Nephron progenitor cell (in vitro differentiated cells): Measurements from ENCODE around the gene KLHDC4.
A peak's percentile ranks its signal among the peaks of the same experiment; 100 is the strongest.

Source experiments
- DNase-seq: peaks from one replicate; pipeline ENCODE4 v3.0.0; 2021
- H3K27ac Mint-ChIP-seq: 2 replicates; pipeline ENCODE4 v1.8.0; 2021; ENCODE audit warnings: mild to moderate bottlenecking, moderate library complexity, mixed read lengths
- H3K27me3 Mint-ChIP-seq: 2 replicates; pipeline ENCODE4 v1.8.0; 2021; ENCODE audit warnings: mild to moderate bottlenecking, low read depth, mixed read lengths; ENCODE audit not compliant: poor library complexity
- H3K36me3 Mint-ChIP-seq: 2 replicates; pipeline ENCODE4 v1.8.0; 2021; ENCODE audit warnings: low read depth, mixed read lengths
- H3K4me1 Mint-ChIP-seq: 2 replicates; pipeline ENCODE4 v1.8.0; 2021; ENCODE audit warnings: mixed read lengths
- H3K4me3 Mint-ChIP-seq: 2 replicates; pipeline ENCODE4 v1.8.0; 2021; ENCODE audit warnings: mild to moderate bottlenecking, moderate library complexity, mixed read lengths
- H3K9me3 Mint-ChIP-seq: 2 replicates; pipeline ENCODE4 v1.8.0; 2021; ENCODE audit warnings: mild to moderate bottlenecking, moderate library complexity, mixed read lengths
- CTCF ChIP-seq: fragments of 200-600 bp; sonication (generic); IDR thresholded peaks from 2 replicates; pipeline ENCODE4 v1.5.0; 2021; ENCODE audit warnings: antibody characterized with exemption

Gene KLHDC4

GRCh38 chr16:87806641-87807546 lies 41.1 kb upstream of the KLHDC4 start:
- H3K4me1 Mint-ChIP-seq: peaks cover 18% of the 10 kb centered on the region
- no peak for TF ChIP-seq CTCF
- H3K4me3 Mint-ChIP-seq: peak overlapping the region; percentile 4
- no peak for DNase-seq
- peak overlapping the region; percentile 85 for H3K27ac Mint-ChIP-seq
- H3K9me3 Mint-ChIP-seq: no peaks in the 10 kb centered on the region
- no peaks in the 10 kb centered on the region for H3K36me3 Mint-ChIP-seq
- H3K27me3 Mint-ChIP-seq: peaks cover 10% of the 10 kb centered on the region

GRCh38 chr16:87806261-87806640 lies 40.5 kb upstream of the KLHDC4 start:
- no peak overlapping the region for H3K4me3 Mint-ChIP-seq
- DNase-seq: no peak

GRCh38 chr16:87803385-87803784 lies 37.6 kb upstream of the KLHDC4 start:
- Mint-ChIP-seq H3K27ac (no peak overlapping the region), H3K4me3 (no peak overlapping the region), H3K27me3 (peaks cover 3% of the 10 kb centered on the region), H3K9me3 (peaks cover 4% of the 10 kb centered on the region), H3K36me3 (no peaks in the 10 kb centered on the region), H3K4me1 (peaks cover 13% of the 10 kb centered on the region)
- no peak for TF ChIP-seq CTCF
- no peak for DNase-seq

More at GRCh38 chr16:87806261-87806640, 40.5 kb upstream of the KLHDC4 start:
- peaks cover 10% of the 10 kb centered on the region for H3K27me3 Mint-ChIP-seq
- peak overlapping the region; percentile 85 for H3K27ac Mint-ChIP-seq
- no peaks in the 10 kb centered on the region for H3K36me3 Mint-ChIP-seq
- TF ChIP-seq CTCF: no peak
- peaks cover 15% of the 10 kb centered on the region for H3K4me1 Mint-ChIP-seq
- no peaks in the 10 kb centered on the region for H3K9me3 Mint-ChIP-seq

GRCh38 chr16:87802670-87803069 lies 36.9 kb upstream of the KLHDC4 start:
- no peak overlapping the region for H3K27ac Mint-ChIP-seq
- H3K4me3 Mint-ChIP-seq: no peak overlapping the region
- H3K27me3 Mint-ChIP-seq: no peaks in the 10 kb centered on the region
- no peak for DNase-seq
- H3K9me3 Mint-ChIP-seq: peaks cover 4% of the 10 kb centered on the region
- no peaks in the 10 kb centered on the region for H3K36me3 Mint-ChIP-seq
- no peak for TF ChIP-seq CTCF
- peaks cover 13% of the 10 kb centered on the region for H3K4me1 Mint-ChIP-seq

GRCh38 chr16:87801679-87802259 lies 36.0 kb upstream of the KLHDC4 start:
- H3K4me1 Mint-ChIP-seq: peaks cover 8% of the 10 kb centered on the region
- no peak for DNase-seq
- H3K27ac Mint-ChIP-seq: no peak overlapping the region
- H3K4me3 Mint-ChIP-seq: no peak overlapping the region
- H3K36me3 Mint-ChIP-seq: no peaks in the 10 kb centered on the region
- no peak for TF ChIP-seq CTCF
- no peaks in the 10 kb centered on the region for H3K27me3 Mint-ChIP-seq
- H3K9me3 Mint-ChIP-seq: peaks cover 4% of the 10 kb centered on the region
